Neural progenitor cell (in vitro differentiated cells): ENCODE data around the gene FAM25A.

ENCODE experiments used
- EZH2phosphoT487 ChIP-seq: fragments of 200-600 bp; sonication (generic); IDR thresholded peaks from 2 replicates; pipeline ENCODE4 v1.6.1; 2017; ENCODE audit warnings: antibody characterized with exemption
- TF ChIP-seq, protein P1 (sequence below): fragments of 200-600 bp; sonication (generic); IDR thresholded peaks from 2 replicates; pipeline ENCODE4 v1.5.1; 2017; ENCODE audit warnings: antibody characterized with exemption, mild to moderate bottlenecking

- TF ChIP-seq, protein P1, sequence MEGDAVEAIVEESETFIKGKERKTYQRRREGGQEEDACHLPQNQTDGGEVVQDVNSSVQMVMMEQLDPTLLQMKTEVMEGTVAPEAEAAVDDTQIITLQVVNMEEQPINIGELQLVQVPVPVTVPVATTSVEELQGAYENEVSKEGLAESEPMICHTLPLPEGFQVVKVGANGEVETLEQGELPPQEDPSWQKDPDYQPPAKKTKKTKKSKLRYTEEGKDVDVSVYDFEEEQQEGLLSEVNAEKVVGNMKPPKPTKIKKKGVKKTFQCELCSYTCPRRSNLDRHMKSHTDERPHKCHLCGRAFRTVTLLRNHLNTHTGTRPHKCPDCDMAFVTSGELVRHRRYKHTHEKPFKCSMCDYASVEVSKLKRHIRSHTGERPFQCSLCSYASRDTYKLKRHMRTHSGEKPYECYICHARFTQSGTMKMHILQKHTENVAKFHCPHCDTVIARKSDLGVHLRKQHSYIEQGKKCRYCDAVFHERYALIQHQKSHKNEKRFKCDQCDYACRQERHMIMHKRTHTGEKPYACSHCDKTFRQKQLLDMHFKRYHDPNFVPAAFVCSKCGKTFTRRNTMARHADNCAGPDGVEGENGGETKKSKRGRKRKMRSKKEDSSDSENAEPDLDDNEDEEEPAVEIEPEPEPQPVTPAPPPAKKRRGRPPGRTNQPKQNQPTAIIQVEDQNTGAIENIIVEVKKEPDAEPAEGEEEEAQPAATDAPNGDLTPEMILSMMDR, result no peak
- no peak for TF ChIP-seq EZH2phosphoT487
These were observed 39.3 kb downstream of the FAM25A start for GRCh38 chr10:87059401-87059800.
